Measurements from ENCODE around the gene CYP24A1. TPM values are rescaled to one million over a fixed set of nuclear protein-coding genes. Genes with fewer than 3 reads are reported as not detected.

CYP24A1 gene
- polyA plus RNA-seq, 1 of the 3 experiments (the other 2 are of a cell fraction) = 8.8 TPM

DNA sequence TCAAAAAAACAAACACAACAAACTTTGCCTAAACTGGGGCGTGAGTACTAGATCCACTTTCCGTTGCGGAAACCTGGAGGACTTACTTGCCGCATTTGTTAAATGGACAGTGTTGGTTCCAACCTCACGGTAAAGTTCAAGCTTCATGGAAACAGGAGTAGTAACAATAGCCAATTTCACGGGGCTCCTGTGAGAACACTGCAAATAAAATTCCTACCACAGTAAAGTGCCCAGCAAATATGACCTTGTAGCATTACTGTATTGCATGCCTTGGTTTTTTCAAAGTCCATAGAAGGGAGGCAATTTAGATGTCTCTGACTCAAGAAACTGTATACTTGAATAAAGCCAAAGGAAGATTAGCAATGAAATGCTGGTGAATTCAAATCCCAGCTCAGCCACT is 3.6 kb upstream of the CYP24A1 start (continued):
- TF ChIP-seq REST (IDR thresholded peaks at IDR 0.05; ENCODE audit: low read depth, low read length) (no peak), GATA2 (CRISPR knock-in tag; IDR thresholded peaks at IDR 0.05) (no peak), FOXM1 (IDR thresholded peaks at IDR 0.05; ENCODE audit: low read depth) (no peak), NRF1 (IDR thresholded peaks at IDR 0.05; ENCODE audit: low read depth, low read length) (no peak), GABPA (IDR thresholded peaks at IDR 0.05; ENCODE audit: low read depth) (no peak), FOSL2 (IDR thresholded peaks at IDR 0.05; ENCODE audit: borderline replicate concordance, low read depth) (no peak), ZBTB33 (IDR thresholded peaks at IDR 0.05; ENCODE audit: borderline replicate concordance, low read depth) (no peak), NFIC (IDR thresholded peaks at IDR 0.05; ENCODE audit: borderline replicate concordance) (no peak), MXI1 (IDR thresholded peaks at IDR 0.05; ENCODE audit: low read depth, low read length) (no peak), CHD2 (IDR thresholded peaks at IDR 0.05; ENCODE audit: low read length, partially characterized antibody) (no peak), SIN3A (IDR thresholded peaks at IDR 0.05; ENCODE audit: borderline replicate concordance, low read depth, low read length) (no peak)

DNA sequence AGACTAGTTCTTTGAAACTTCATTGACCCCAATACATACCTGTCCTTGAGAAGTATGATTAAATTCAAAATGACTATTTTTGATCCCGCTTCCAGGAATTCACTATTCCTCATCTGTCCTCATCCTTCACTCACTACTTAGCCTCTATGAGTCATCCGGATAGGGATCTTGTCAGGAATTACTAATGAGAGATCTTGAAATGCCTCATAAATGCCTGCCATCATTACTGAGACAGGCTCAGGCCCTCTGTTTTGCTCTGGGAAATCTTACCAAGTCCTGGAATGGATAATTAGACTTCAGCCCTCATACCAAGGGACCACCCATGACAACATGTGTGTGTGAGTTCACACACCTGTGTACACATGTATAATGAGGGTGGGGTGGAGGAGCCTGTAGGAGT is 2.8 kb upstream of the CYP24A1 start:
- Histone ChIP-seq H3K9me2 (no peaks in the 10 kb centered on the region), H3K9ac (no peak overlapping the region), H3K36me3 (replicated peaks in 1 of 2; ENCODE audit: control insufficient read depth in 1 of 2, insufficient read depth in 2 of 2, low read length in 1 of 2) (no peaks in the 10 kb centered on the region), H3K27me3 (ENCODE audit: insufficient read depth) (peaks cover 19% of the 10 kb centered on the region; the same call in 1 of the 2 replicates), H3K4me1 (ENCODE audit: control insufficient read depth in 1 of 2, insufficient read depth in 2 of 2, low read depth in 1 of 2, low read length in 1 of 2) (peaks cover 0 to 12% of the 10 kb centered on the region in 2 experiments; a peak in 1 of 4 replicates), H3K4me2 (no peak overlapping the region), H4K20me1 (ENCODE audit: insufficient read depth) (no peaks in the 10 kb centered on the region), H3K27ac (ENCODE audit: low read depth in 2 of 2, low read length in 1 of 2) (peak overlapping the region in 1 of 2 experiments; percentile 32; a peak in 2 of 4 replicates), H3K4me3 (ENCODE audit: low read depth in 2 of 2, low read length in 1 of 2) (no peak overlapping the region), H2AFZ (ENCODE audit: low read depth) (no peak overlapping the region), H3K79me2 (ENCODE audit: insufficient read depth) (no peaks in the 10 kb centered on the region), H3F3A (replicated peaks; ENCODE audit: insufficient read depth) (peaks cover 20% of the 10 kb centered on the region), H3K9me3 (no peaks in the 10 kb centered on the region)
- CTCF ChIA-PET = interaction anchor here (0.8 to 1.8 kb wide), 3 partner anchors 23 to 113 kb away, joined by 3 to 7 read pairs (median 3); no protein-coding TSS in a partner anchor
- TF ChIP-seq SIN3A (IDR thresholded peaks at IDR 0.05; ENCODE audit: borderline replicate concordance, low read depth, low read length) = no peak
- no peak for TF ChIP-seq RXRA (IDR thresholded peaks at IDR 0.05; ENCODE audit: borderline replicate concordance, low read depth)
- TF ChIP-seq MEF2A (IDR thresholded peaks at IDR 0.05; ENCODE audit: borderline replicate concordance, low read depth) = no peak
- TF ChIP-seq FOSL2 (IDR thresholded peaks at IDR 0.05; ENCODE audit: borderline replicate concordance, low read depth) = peak; percentile 71
- no peak for TF ChIP-seq TAF1 (IDR thresholded peaks at IDR 0.05; ENCODE audit: borderline replicate concordance, low read depth, low read length)
- peak; percentile 73 for TF ChIP-seq JUND (IDR thresholded peaks at IDR 0.05)
- no peak for TF ChIP-seq ZBTB33 (IDR thresholded peaks at IDR 0.05; ENCODE audit: borderline replicate concordance, low read depth)
- TF ChIP-seq FOXM1 (IDR thresholded peaks at IDR 0.05; ENCODE audit: low read depth) = no peak
- peak in 1 of 2 experiments; percentile 38; a peak in 1 of 4 replicates for TF ChIP-seq EP300 (IDR thresholded peaks at IDR 0.05; ENCODE audit: borderline replicate concordance in 1 of 2, low read depth in 1 of 2, low read length in 1 of 2)
- TF ChIP-seq POLR2AphosphoS5 (IDR thresholded peaks at IDR 0.05; ENCODE audit: low read depth, low read length) = peak; percentile 20; the same call in 1 of the 2 replicates
- TF ChIP-seq TCF12 (IDR thresholded peaks at IDR 0.05) = peak; percentile 67
- no peak for TF ChIP-seq NRF1 (IDR thresholded peaks at IDR 0.05; ENCODE audit: low read depth, low read length)
- TF ChIP-seq, protein P1, sequence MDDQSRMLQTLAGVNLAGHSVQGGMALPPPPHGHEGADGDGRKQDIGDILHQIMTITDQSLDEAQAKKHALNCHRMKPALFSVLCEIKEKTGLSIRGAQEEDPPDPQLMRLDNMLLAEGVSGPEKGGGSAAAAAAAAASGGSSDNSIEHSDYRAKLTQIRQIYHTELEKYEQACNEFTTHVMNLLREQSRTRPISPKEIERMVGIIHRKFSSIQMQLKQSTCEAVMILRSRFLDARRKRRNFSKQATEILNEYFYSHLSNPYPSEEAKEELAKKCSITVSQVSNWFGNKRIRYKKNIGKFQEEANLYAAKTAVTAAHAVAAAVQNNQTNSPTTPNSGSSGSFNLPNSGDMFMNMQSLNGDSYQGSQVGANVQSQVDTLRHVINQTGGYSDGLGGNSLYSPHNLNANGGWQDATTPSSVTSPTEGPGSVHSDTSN (IDR thresholded peaks at IDR 0.05) = peak; percentile 89
- 0 out of 2 replicates have a peak, but pooled peaks have one; percentile 19 for TF ChIP-seq YY1 (IDR thresholded peaks at IDR 0.05; ENCODE audit: low read depth)
- DNase-seq = no peak
- POLR2A ChIA-PET = no interaction called here
- WGBS (ENCODE audit: low lambda C conversion rate) = 22% methylated on average over 2 of the region's 2 CpGs

Data from SK-N-SH (cell line).